LNCAP (cell line): ENCODE data around the gene FOXD1.
A peak's percentile ranks its signal among the peaks of the same experiment; 100 is the strongest.

ENCODE experiments used
- CTCF ChIP-seq: fragments of 450-650 bp; IDR thresholded peaks from 2 replicates; pipeline ENCODE4 v1.5.1; 2017; ENCODE audit warnings: mild to moderate bottlenecking

FOXD1 gene

DNA sequence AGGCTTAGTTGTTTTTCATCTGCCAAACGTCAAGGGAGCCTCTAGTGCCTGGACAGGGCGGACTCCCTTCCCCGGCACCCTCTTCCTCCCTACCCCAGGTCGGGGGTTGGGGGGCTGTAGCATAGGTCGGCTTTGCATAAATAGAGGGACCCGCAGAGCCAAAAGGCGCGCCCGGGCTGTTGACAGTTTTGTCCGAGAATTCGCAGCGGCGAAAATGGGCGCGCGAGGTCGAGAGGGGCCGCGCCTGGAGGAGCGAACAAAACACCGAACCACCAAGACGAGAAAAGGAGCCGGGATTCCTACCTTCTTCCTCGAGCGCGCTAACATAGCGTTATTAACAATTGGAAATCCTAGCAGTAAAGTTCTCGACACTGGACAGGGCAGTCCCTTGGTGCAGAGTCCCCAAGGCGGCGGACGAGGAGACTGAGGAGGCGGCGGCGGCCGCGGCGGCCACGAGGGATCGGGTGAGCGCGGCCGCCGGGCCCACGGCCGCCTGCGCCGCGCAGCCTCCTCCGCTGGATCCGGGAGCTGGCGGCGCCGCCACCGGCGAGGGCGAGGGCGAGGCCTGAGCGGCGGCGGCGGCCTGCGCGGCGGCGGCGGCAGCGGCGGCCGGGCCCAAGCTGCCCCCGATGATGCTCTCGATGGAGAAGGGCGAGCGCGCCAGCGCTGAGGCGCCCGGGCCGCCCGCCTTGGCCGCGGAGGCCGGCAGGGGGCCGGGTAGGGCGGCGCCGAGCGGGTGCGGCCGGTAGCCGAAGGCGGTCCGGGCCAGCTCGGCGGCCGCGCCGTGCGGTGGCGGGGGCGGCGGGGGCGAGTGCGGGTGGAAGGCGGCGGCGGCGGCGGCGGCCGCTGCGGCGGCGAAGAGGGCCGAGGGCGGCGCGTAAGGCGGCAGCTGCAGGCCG is 1.7 kb downstream of the FOXD1 start:
- TF ChIP-seq CTCF: peak; percentile 14; the same call in 1 of the 2 replicates

DNA sequence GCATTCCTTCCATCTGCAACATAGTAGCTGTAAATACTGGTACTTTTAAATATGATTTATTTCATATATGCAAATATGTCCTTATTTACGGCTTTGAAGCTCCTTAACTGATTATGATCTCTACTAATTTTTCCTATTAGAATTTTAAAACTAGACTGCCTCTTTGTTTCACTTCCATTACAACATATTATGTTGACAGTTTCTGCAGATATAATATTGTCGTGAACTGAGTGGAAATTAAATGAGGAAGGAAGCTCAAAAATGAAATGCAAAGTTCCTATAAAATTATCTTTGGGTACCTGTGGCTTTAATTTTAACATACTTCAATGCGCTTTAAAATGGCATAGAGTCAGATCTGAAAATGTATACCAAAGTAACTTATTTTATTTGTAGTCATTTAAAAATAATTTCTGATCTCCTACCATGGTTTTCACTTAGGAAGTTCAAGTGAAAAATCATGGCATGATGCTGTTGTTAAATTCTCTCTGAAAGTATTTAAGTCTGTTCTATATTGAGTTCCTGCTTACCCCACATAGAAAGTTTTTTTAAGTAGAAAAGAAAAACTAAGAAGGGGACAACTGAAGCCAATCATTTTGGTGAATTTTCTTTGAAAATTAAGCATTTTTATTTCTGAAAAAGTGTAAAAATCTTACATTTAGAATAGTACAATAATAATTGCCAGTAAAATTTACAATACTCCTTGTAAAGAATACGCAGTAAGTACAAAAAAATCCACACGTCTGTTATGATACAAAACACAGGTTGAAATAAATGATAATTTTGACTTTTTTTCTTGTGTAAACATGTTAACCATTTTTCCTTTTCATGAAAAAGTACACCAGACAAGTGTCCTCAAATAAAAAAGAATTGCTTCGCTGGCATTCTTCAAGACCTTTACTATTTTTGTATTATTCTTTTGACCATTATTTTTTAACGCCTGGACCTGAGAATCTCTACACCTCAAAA is 2.6 kb downstream of the FOXD1 start:
- no peak for TF ChIP-seq CTCF

DNA sequence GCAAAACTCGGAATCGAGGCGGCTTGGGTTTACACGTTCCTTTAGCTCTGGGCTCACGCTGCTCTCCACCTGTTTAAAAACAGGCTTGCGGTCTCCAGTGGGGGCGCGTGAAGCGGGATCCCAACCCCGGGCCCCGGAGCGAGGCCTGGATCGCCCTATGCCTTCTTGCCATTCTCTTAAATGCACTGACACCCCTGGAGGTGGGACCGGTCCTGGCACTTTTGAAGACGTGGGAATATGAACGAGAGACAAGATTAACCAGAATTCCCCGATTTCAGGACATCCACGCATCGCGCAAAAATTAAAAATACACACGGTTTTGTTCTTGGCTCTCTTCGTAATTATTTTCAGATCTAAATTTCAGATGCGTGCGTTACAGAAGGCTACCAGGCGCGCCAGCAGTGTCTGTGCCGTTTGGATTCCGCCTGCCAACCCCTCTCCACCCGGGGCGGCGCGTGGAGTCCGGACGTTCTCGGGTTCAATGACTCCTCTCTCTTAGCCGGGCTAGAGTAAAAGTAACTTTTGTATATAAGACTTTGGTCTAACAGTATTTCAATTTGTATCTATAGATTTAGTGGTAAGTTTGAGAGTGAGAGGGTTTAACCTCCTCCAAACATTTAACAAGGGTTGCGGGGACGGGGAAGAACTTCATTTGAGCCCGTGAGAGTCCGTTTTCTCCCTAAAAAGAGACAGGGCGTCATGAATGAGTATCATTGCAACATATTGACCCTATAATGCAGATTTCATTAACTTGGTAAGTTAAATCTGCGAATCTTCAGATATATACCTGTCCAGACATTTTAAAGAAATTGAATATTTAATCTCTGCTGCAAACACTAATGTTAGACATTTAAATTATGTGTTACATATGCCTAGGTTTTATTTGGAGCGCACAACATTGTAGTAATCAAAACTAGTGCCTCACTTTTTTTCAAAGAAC is 3.8 kb downstream of the FOXD1 start:
- TF ChIP-seq CTCF: no peak

GRCh38 chr5:73443829-73444498 is 4.6 kb downstream of the FOXD1 start:
- TF ChIP-seq CTCF: no peak

DNA sequence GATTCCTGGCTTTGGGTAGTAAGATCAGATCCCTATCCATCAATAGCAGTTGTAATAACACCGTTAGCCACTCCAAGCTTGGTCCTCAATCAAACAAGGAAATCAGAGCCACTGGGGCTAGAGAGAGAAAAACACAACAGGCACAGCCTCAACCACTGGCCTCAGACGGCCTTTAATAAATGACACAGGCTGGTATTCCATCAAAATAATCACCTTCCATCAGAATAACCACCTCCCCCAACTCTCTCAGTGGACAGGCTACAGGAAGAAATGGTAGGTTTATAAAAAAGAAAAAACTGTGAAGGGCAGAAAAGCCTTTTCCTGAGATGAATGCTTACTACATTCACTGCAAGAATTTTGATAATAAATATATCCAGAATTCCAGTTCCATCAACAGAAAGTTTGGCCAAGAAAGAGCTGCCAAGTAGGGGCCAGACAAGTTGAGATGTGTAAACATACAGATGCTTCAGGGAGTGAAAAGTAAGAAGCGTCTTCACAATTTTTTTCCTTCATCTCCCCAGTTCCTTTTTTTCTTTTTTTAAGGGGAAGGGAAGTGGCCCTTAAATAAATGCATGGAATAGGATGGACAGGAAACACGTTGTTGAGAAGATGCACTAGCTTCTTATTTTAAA is 5.5 kb downstream of the FOXD1 start:
- no peak for TF ChIP-seq CTCF

DNA sequence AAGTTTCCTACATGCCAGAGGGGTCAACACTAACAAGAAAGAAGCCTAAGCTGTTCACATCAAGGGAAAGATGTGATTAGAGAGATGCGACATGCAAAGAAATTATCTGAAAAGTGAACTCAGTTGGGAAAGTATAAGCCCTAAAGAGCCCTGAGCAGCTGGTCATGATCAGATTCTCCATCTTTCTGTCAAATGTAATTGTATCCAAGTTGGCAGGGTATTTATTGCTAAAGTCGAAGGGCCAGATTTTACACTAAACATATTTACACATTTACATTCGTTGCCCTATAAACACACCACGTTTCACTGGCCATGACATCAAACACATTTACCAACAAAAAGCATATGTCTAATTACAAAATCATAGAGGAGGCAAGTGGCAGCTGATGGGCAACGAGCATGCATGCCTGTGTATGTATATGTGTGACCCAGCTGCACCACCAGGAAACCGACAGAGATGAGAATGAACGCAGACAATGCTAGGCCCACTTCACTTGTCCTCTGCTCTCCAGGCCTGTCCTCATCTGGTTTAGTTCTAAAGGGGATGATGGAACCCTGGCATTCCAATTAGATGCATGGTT is 6.3 kb downstream of the FOXD1 start:
- TF ChIP-seq CTCF: no peak
